Measurements from ENCODE around the gene IKBIP. TPM values are rescaled to one million over a fixed set of nuclear protein-coding genes. Genes with fewer than 3 reads are reported as not detected.

IKBIP gene
- polyA plus RNA-seq, 4 donors: 0.67 to 9.4 (median 4.6) TPM

GRCh38 chr12:98593351-98594049 is 51.1 kb downstream of the IKBIP start, which contains the start of gene SLC25A3:
SLC25A3 (plus strand) TSS chr12:98593686; CDS start chr12:98593979, 293 bp downstream.
- peak within 1 kb of the TSS; percentile 98 to 100 (median 98) for H3K27ac ChIP-seq (ENCODE audit: low read depth in 1 of 3, low read length in 2 of 3)
- H3K4me3 ChIP-seq (ENCODE audit: low read depth in 1 of 3, low read length in 3 of 3): peak within 1 kb of the TSS; percentile 92 to 99 (median 93)
- WGBS, 3 donors: 0% methylated on average over 61 to 67 of the region's 67 CpGs
- no peaks in the 10 kb centered on the region for H3K9me3 ChIP-seq (ENCODE audit: control insufficient read depth in 2 of 2, insufficient read depth in 1 of 2, low read depth in 1 of 2, low read length in 1 of 2)
- peaks cover 2 to 10% (median 4%) of the 10 kb centered on the region in 3 donors for H3K4me1 ChIP-seq (ENCODE audit: control insufficient read depth in 3 of 3, insufficient read depth in 2 of 3, low read depth in 1 of 3, low read length in 2 of 3)
- DNase-seq: peak; percentile 99
- H3K27me3 ChIP-seq (ENCODE audit: control insufficient read depth in 3 of 3, insufficient read depth in 3 of 3, low read length in 3 of 3): no peaks in the 10 kb centered on the region
- no peak for FAIRE-seq
- H3K36me3 ChIP-seq (ENCODE audit: control insufficient read depth in 3 of 3, insufficient read depth in 2 of 3, low read depth in 1 of 3, low read length in 3 of 3): peaks cover 5 to 22% (median 14%) of the 10 kb centered on the region in 3 donors

- FAIRE-seq: no peak
- H3K4me3 ChIP-seq (ENCODE audit: low read depth in 1 of 3, low read length in 3 of 3): peak overlapping the region in 2 of 3 donors; percentile 48 to 93
- peak in 1 of 2 donors; percentile 68 for DNase-seq
- H3K27ac ChIP-seq (ENCODE audit: low read depth in 1 of 3, low read length in 2 of 3): peak overlapping the region; percentile 73 to 92 (median 83)
- peaks cover 2 to 10% (median 4%) of the 10 kb centered on the region in 3 donors for H3K4me1 ChIP-seq (ENCODE audit: control insufficient read depth in 3 of 3, insufficient read depth in 2 of 3, low read depth in 1 of 3, low read length in 2 of 3)
- H3K36me3 ChIP-seq (ENCODE audit: control insufficient read depth in 3 of 3, insufficient read depth in 2 of 3, low read depth in 1 of 3, low read length in 3 of 3): peaks cover 2 to 16% (median 12%) of the 10 kb centered on the region in 3 donors
- no peaks in the 10 kb centered on the region for H3K27me3 ChIP-seq (ENCODE audit: control insufficient read depth in 3 of 3, insufficient read depth in 3 of 3, low read length in 3 of 3)
- H3K9me3 ChIP-seq (ENCODE audit: control insufficient read depth in 2 of 2, insufficient read depth in 1 of 2, low read depth in 1 of 2, low read length in 1 of 2): no peaks in the 10 kb centered on the region
- 8 to 28% (median 18%) methylated on average over 9 of the region's 9 CpGs for WGBS, 3 donors
These were observed 51.7 kb downstream of the IKBIP start for GRCh38 chr12:98592825-98593322.

GRCh38 chr12:98591209-98591608 is 53.4 kb downstream of the IKBIP start:
- no peak for DNase-seq
- peaks cover 0 to 6% (median 0%) of the 10 kb centered on the region in 3 donors for H3K36me3 ChIP-seq (ENCODE audit: control insufficient read depth in 3 of 3, insufficient read depth in 2 of 3, low read depth in 1 of 3, low read length in 3 of 3)
- H3K4me3 ChIP-seq (ENCODE audit: low read depth in 1 of 3, low read length in 3 of 3): no peak overlapping the region
- peaks cover 0 to 10% (median 4%) of the 10 kb centered on the region in 3 donors for H3K4me1 ChIP-seq (ENCODE audit: control insufficient read depth in 3 of 3, insufficient read depth in 2 of 3, low read depth in 1 of 3, low read length in 2 of 3)
- H3K9me3 ChIP-seq (ENCODE audit: control insufficient read depth in 2 of 2, insufficient read depth in 1 of 2, low read depth in 1 of 2, low read length in 1 of 2): no peaks in the 10 kb centered on the region
- no peak overlapping the region for H3K27ac ChIP-seq (ENCODE audit: low read depth in 1 of 3, low read length in 2 of 3)
- H3K27me3 ChIP-seq (ENCODE audit: control insufficient read depth in 3 of 3, insufficient read depth in 3 of 3, low read length in 3 of 3): no peaks in the 10 kb centered on the region
- FAIRE-seq: no peak
- 77 to 90% (median 89%) methylated on average over 4 of the region's 4 CpGs for WGBS, 3 donors

DNA sequence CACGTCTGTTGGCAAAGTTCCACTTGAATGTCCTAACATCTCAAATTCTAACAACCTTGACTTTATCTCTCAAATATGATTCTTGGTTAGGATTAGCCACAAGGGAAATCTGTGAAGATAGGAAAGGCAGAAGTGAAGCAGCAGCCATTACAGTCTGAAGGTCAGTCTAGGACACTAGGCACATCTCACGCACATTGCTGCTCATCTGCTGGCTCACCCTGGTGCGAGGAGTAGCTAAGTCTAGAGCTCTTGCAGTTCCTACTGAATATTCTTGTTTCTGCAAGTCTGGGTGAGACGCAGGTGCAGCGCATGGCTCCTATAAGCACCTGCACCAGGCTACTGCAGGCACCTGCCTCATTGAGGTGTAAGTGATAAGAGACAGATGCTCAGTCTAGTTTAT is 57.5 kb downstream of the IKBIP start:
- Histone ChIP-seq H3K27ac (ENCODE audit: low read depth in 1 of 3, low read length in 2 of 3) (no peak overlapping the region), H3K4me3 (ENCODE audit: low read depth in 1 of 3, low read length in 3 of 3) (no peak overlapping the region), H3K27me3 (ENCODE audit: control insufficient read depth in 3 of 3, insufficient read depth in 3 of 3, low read length in 3 of 3) (no peaks in the 10 kb centered on the region), H3K9me3 (ENCODE audit: control insufficient read depth in 2 of 2, insufficient read depth in 1 of 2, low read depth in 1 of 2, low read length in 1 of 2) (no peaks in the 10 kb centered on the region), H3K4me1 (ENCODE audit: control insufficient read depth in 3 of 3, insufficient read depth in 2 of 3, low read depth in 1 of 3, low read length in 2 of 3) (no peaks in the 10 kb centered on the region), H3K36me3 (ENCODE audit: control insufficient read depth in 3 of 3, insufficient read depth in 2 of 3, low read depth in 1 of 3, low read length in 3 of 3) (no peaks in the 10 kb centered on the region)
- 22 to 62% (median 41%) methylated on average over 5 of the region's 5 CpGs for WGBS, 3 donors
- no peak for FAIRE-seq
- peak in 1 of 2 donors; percentile 38 for DNase-seq

DNA sequence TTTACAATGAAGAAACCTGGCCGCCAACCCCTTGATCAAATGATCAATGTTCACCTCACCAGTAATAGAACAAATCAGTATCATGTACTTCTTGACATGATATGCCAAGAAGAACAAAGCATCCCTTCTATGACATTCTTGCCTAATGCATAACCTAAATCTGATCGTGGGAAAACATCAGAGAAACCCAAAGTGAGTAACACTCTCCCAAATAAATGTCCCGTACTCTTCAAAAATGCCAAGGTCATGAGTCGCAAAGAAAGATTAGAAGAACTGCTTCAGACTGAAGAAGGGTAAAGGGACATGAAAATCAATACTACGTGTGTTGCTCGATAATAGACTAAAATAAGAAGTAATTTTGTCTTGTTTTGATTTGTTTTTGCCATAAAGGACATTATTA is 62.5 kb downstream of the IKBIP start:
- no peak overlapping the region for H3K27ac ChIP-seq (ENCODE audit: low read depth in 1 of 3, low read length in 2 of 3)
- no peaks in the 10 kb centered on the region for H3K36me3 ChIP-seq (ENCODE audit: control insufficient read depth in 3 of 3, insufficient read depth in 2 of 3, low read depth in 1 of 3, low read length in 3 of 3)
- no peak overlapping the region for H3K4me3 ChIP-seq (ENCODE audit: low read depth in 1 of 3, low read length in 3 of 3)
- H3K27me3 ChIP-seq (ENCODE audit: control insufficient read depth in 3 of 3, insufficient read depth in 3 of 3, low read length in 3 of 3): no peaks in the 10 kb centered on the region
- WGBS, 3 donors: 77 to 87% (median 80%) methylated on average over 6 of the region's 6 CpGs
- DNase-seq (no peak), FAIRE-seq (no peak)
- peaks cover 0 to 15% (median 0%) of the 10 kb centered on the region in 3 donors for H3K4me1 ChIP-seq (ENCODE audit: control insufficient read depth in 3 of 3, insufficient read depth in 2 of 3, low read depth in 1 of 3, low read length in 2 of 3)
- H3K9me3 ChIP-seq (ENCODE audit: control insufficient read depth in 2 of 2, insufficient read depth in 1 of 2, low read depth in 1 of 2, low read length in 1 of 2): no peaks in the 10 kb centered on the region

DNA sequence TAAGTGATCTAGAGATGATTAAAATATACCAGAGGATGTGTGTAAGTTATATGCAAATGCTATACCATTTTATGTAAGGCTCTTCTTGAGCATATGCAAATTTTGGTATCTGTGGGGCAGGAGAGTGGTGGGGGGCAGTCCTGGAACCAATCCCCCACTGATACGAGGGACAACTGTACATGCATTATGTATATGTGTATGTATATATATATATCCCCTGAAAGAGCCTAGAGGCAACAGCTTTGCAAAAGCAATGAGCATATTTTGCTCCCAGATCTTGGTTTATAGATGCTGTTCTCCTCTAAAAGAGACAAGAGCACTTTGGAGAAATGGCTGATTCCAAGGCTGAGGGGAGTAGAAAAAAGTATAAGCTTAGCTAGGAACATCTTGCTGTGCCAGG is 63.5 kb downstream of the IKBIP start:
- H3K4me3 ChIP-seq (ENCODE audit: low read depth in 1 of 3, low read length in 3 of 3): no peak overlapping the region
- no peaks in the 10 kb centered on the region for H3K9me3 ChIP-seq (ENCODE audit: control insufficient read depth in 2 of 2, insufficient read depth in 1 of 2, low read depth in 1 of 2, low read length in 1 of 2)
- WGBS, 3 donors: 85 to 87% (median 86%) methylated on average over 1 of the region's 1 CpG
- H3K4me1 ChIP-seq (ENCODE audit: control insufficient read depth in 3 of 3, insufficient read depth in 2 of 3, low read depth in 1 of 3, low read length in 2 of 3): peaks cover 0 to 15% (median 0%) of the 10 kb centered on the region in 3 donors
- H3K36me3 ChIP-seq (ENCODE audit: control insufficient read depth in 3 of 3, insufficient read depth in 2 of 3, low read depth in 1 of 3, low read length in 3 of 3): no peaks in the 10 kb centered on the region
- FAIRE-seq (no peak), DNase-seq (no peak)
- H3K27me3 ChIP-seq (ENCODE audit: control insufficient read depth in 3 of 3, insufficient read depth in 3 of 3, low read length in 3 of 3): no peaks in the 10 kb centered on the region
- H3K27ac ChIP-seq (ENCODE audit: low read depth in 1 of 3, low read length in 2 of 3): no peak overlapping the region

DNA sequence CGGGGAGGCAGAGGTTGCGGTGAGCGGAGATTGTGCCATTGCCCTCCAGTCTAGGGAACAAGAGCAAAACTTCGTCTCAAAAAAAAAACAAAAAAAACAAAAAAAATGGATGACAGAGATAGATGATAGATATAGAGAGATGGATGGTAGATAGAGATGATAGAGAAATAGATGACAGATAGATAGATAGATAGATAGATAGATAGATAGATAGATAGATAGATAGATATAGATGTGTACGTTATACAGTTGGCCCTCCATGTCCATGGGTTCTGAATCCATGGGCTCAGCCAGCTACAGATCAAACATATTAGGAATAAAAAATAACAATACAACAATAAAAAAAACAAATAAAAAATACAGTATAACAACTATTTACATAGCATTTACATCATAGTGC is 63.9 kb downstream of the IKBIP start:
- WGBS, 3 donors: 93 to 98% (median 94%) methylated on average over 5 of the region's 5 CpGs
- DNase-seq: no peak
- Histone ChIP-seq H3K27me3 (ENCODE audit: control insufficient read depth in 3 of 3, insufficient read depth in 3 of 3, low read length in 3 of 3) (no peaks in the 10 kb centered on the region), H3K4me1 (ENCODE audit: control insufficient read depth in 3 of 3, insufficient read depth in 2 of 3, low read depth in 1 of 3, low read length in 2 of 3) (peaks cover 0 to 15% (median 0%) of the 10 kb centered on the region in 3 donors), H3K9me3 (ENCODE audit: control insufficient read depth in 2 of 2, insufficient read depth in 1 of 2, low read depth in 1 of 2, low read length in 1 of 2) (no peaks in the 10 kb centered on the region), H3K27ac (ENCODE audit: low read depth in 1 of 3, low read length in 2 of 3) (no peak overlapping the region), H3K4me3 (ENCODE audit: low read depth in 1 of 3, low read length in 3 of 3) (no peak overlapping the region), H3K36me3 (ENCODE audit: control insufficient read depth in 3 of 3, insufficient read depth in 2 of 3, low read depth in 1 of 3, low read length in 3 of 3) (no peaks in the 10 kb centered on the region)
- no peak for FAIRE-seq

- Histone ChIP-seq H3K27me3 (ENCODE audit: control insufficient read depth in 3 of 3, insufficient read depth in 3 of 3, low read length in 3 of 3) (no peaks in the 10 kb centered on the region), H3K4me3 (ENCODE audit: low read depth in 1 of 3, low read length in 3 of 3) (no peak overlapping the region), H3K9me3 (ENCODE audit: control insufficient read depth in 2 of 2, insufficient read depth in 1 of 2, low read depth in 1 of 2, low read length in 1 of 2) (no peaks in the 10 kb centered on the region), H3K4me1 (ENCODE audit: control insufficient read depth in 3 of 3, insufficient read depth in 2 of 3, low read depth in 1 of 3, low read length in 2 of 3) (peaks cover 0 to 22% (median 0%) of the 10 kb centered on the region in 3 donors), H3K36me3 (ENCODE audit: control insufficient read depth in 3 of 3, insufficient read depth in 2 of 3, low read depth in 1 of 3, low read length in 3 of 3) (no peaks in the 10 kb centered on the region), H3K27ac (ENCODE audit: low read depth in 1 of 3, low read length in 2 of 3) (peak overlapping the region in 1 of 3 donors; percentile 52)
- 84 to 95% (median 89%) methylated on average over 3 of the region's 3 CpGs for WGBS, 3 donors
- FAIRE-seq: no peak
- no peak for DNase-seq
These were observed 64.8 kb downstream of the IKBIP start for GRCh38 chr12:98579835-98580234.
